Measurements from ENCODE around the gene CRYBA4.

Gene CRYBA4

GRCh38 chr22:26587991-26588613 lies 33.7 kb upstream of the CRYBA4 start:
- no peak for TF ChIP-seq CTCF (conservative IDR thresholded peaks at IDR 0.05; ENCODE audit: control insufficient read depth, insufficient read depth, low read depth, low read length)
- DNase-seq (ENCODE audit: low read depth): no peak
- H3K4me3 ChIP-seq (ENCODE audit: control insufficient read depth, low read depth, low read length): no peak overlapping the region

- H3K4me3 ChIP-seq (ENCODE audit: control insufficient read depth, low read depth, low read length): peak overlapping the region; percentile 69
- TF ChIP-seq CTCF (conservative IDR thresholded peaks at IDR 0.05; ENCODE audit: control insufficient read depth, insufficient read depth, low read depth, low read length): no peak
- no peak for DNase-seq (ENCODE audit: low read depth)
Measured at GRCh38 chr22:26588729-26589366, 32.9 kb upstream of the CRYBA4 start.

- H3K4me3 ChIP-seq (ENCODE audit: control insufficient read depth, low read depth, low read length): peak overlapping the region; percentile 69
- DNase-seq (ENCODE audit: low read depth): peak; percentile 20
- TF ChIP-seq CTCF (conservative IDR thresholded peaks at IDR 0.05; ENCODE audit: control insufficient read depth, insufficient read depth, low read depth, low read length): no peak
Measured at GRCh38 chr22:26589367-26589844, 32.4 kb upstream of the CRYBA4 start.

GRCh38 chr22:26589845-26590736 lies 31.7 kb upstream of the CRYBA4 start, which contains the start of gene TPST2:
TPST2 (minus strand) TSS chr22:26590132; CDS start chr22:26541630, 48,502 bp downstream.
- peak within 1 kb of the TSS; percentile 69 for H3K4me3 ChIP-seq (ENCODE audit: control insufficient read depth, low read depth, low read length)
- no peak for TF ChIP-seq CTCF (conservative IDR thresholded peaks at IDR 0.05; ENCODE audit: control insufficient read depth, insufficient read depth, low read depth, low read length)
- DNase-seq (ENCODE audit: low read depth): peak; percentile 49

GRCh38 chr22:26592421-26592891 lies 29.3 kb upstream of the CRYBA4 start:
- no peak for TF ChIP-seq CTCF (conservative IDR thresholded peaks at IDR 0.05; ENCODE audit: control insufficient read depth, insufficient read depth, low read depth, low read length)
- no peak overlapping the region for H3K4me3 ChIP-seq (ENCODE audit: control insufficient read depth, low read depth, low read length)
- no peak for DNase-seq (ENCODE audit: low read depth)

- TF ChIP-seq CTCF (conservative IDR thresholded peaks at IDR 0.05; ENCODE audit: control insufficient read depth, insufficient read depth, low read depth, low read length): no peak
- DNase-seq (ENCODE audit: low read depth): no peak
- H3K4me3 ChIP-seq (ENCODE audit: control insufficient read depth, low read depth, low read length): no peak overlapping the region
Measured at GRCh38 chr22:26593763-26594162, 28.0 kb upstream of the CRYBA4 start.
